Gastrocnemius medialis (tissue), 4 donors: Measurements from ENCODE around the gene OPA3. TPM values are rescaled to one million over a fixed set of nuclear protein-coding genes. Genes with fewer than 3 reads are reported as not detected.

Experiments used
- ATAC-seq, 2 donors: fragments of 150-250 bp; one replicate each; pipeline ENCODE4 v1.9.1; 2016
- DNase-seq, 2 donors: peaks; one replicate each; pipeline ENCODE4 v3.0.0-alpha.2; 2019
- H3K27ac ChIP-seq, 4 donors: fragments of 200-600 bp; sonication (generic); 1 replicate in 1 of 4; 2 replicates in 3 of 4; pipeline ENCODE4 v1.5.1; 2016 to 2018; ENCODE audit warnings: mild to moderate bottlenecking in 2 of 4, moderate library complexity in 1 of 4
- H3K27me3 ChIP-seq, 3 donors: fragments of 200-600 bp; sonication (generic) in 2 of 3; 1 replicate in 1 of 3; 2 replicates in 2 of 3; pipeline versions ENCODE4 v1.5.1 to v1.6.0; 2016 to 2019; ENCODE audit warnings: mild to moderate bottlenecking in 1 of 3, moderate library complexity in 1 of 3
- H3K36me3 ChIP-seq, 2 donors: fragments of 200-600 bp; sonication (generic) in 1 of 2; one replicate each; pipeline ENCODE4 v1.5.1; 2017 to 2018
- H3K4me1 ChIP-seq, 2 donors: fragments of 200-600 bp; sonication (generic) in 1 of 2; one replicate each; pipeline ENCODE4 v1.5.1; 2016 to 2017; ENCODE audit warnings: mild to moderate bottlenecking in 2 of 2
- H3K4me3 ChIP-seq, 4 donors: fragments of 200-600 bp; sonication (generic) in 3 of 4; 1 replicate in 1 of 4; 2 replicates in 3 of 4; pipeline ENCODE4 v1.5.1; 2016 to 2019; ENCODE audit warnings: mild to moderate bottlenecking in 2 of 4
- H3K9me3 ChIP-seq, 3 donors: fragments of 200-600 bp; sonication (generic) in 2 of 3; 1 replicate in 1 of 3; 2 replicates in 2 of 3; pipeline ENCODE4 v1.5.1; 2016 to 2019
- POLR2A ChIP-seq, 2 donors: fragments of 450-650 bp; IDR thresholded peaks; one replicate each; pipeline ENCODE4 v1.6.1; 2017; ENCODE audit warnings: antibody characterized with exemption in 2 of 2, mild to moderate bottlenecking in 2 of 2, moderate library complexity in 2 of 2
- in situ Hi-C, 4 donors: fragments of 200-750 bp; cut with MboI; loops; one replicate each; pipeline versions ENCODE4 v1.15.0 to v1.8.0; 2017; ENCODE audit warnings: low sequenced_read_pairs in 4 of 4
- intact Hi-C: fragments of 100-400 bp; cut with DNase I; formaldehyde crosslinking; loops from one replicate; pipeline ENCODE4 v1.15.1; 2023; ENCODE audit warnings: low total_unique reads
- total RNA-seq, 4 donors: library from RNA; depleted of rRNA; stranded (reverse); fragments of >200 nt; gene quantifications; one replicate each; pipeline versions ENCODE4 v1.1.0 to v1.2.3, GENCODE V29; 2016
- TF ChIP-seq, protein P1 (sequence below), 5 experiments: fragments of 450-650 bp in 3 of 5; fragments of 200-600 bp in 2 of 5; sonication (generic) in 2 of 5; IDR thresholded peaks in 4 of 5; conservative IDR thresholded peaks in 1 of 5; 1 replicate in 4 of 5; 2 replicates in 1 of 5; pipeline ENCODE4 v1.5.1; 2016 to 2019; ENCODE audit warnings: antibody characterized with exemption in 5 of 5, mild to moderate bottlenecking in 3 of 5, moderate library complexity in 3 of 5

Gene OPA3
- total RNA-seq, 4 donors from 2014 or later = 14.8 to 32.5 (median 20.3) TPM

DNA sequence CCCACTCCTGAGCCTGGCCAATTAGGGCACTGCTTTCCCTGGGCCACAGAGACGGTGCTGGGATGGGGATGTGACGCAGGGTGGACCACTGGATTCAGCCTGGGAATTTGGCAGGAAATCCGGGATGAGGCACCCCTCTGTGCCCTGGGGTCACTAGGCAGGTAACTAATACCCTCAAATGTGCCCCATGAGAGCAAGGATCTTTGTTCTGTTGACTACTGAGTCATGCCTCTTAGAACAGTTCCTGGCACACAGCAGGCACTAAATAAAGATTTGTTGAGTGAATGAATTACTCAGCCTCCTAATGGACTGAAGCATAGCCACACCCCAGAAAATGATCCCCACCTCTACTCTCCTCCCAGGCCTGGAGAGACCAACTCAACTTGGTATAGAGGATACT, 15.9 kb downstream of the OPA3 start:
- H3K4me3 ChIP-seq = no peak overlapping the region
- peak in 1 of 2 donors; percentile 30 for TF ChIP-seq POLR2A (IDR thresholded peaks at IDR 0.05)
- TF ChIP-seq, protein P1, sequence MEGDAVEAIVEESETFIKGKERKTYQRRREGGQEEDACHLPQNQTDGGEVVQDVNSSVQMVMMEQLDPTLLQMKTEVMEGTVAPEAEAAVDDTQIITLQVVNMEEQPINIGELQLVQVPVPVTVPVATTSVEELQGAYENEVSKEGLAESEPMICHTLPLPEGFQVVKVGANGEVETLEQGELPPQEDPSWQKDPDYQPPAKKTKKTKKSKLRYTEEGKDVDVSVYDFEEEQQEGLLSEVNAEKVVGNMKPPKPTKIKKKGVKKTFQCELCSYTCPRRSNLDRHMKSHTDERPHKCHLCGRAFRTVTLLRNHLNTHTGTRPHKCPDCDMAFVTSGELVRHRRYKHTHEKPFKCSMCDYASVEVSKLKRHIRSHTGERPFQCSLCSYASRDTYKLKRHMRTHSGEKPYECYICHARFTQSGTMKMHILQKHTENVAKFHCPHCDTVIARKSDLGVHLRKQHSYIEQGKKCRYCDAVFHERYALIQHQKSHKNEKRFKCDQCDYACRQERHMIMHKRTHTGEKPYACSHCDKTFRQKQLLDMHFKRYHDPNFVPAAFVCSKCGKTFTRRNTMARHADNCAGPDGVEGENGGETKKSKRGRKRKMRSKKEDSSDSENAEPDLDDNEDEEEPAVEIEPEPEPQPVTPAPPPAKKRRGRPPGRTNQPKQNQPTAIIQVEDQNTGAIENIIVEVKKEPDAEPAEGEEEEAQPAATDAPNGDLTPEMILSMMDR (IDR thresholded peaks at IDR 0.05 in 4 of 5, conservative IDR thresholded peaks at IDR 0.05 in 1 of 5) = no peak
- H3K36me3 ChIP-seq = no peaks in the 10 kb centered on the region
- H3K4me1 ChIP-seq = peaks cover 32 to 37% of the 10 kb centered on the region in 2 donors
- in situ Hi-C loops = no loop called here
- peak overlapping the region; percentile 84 to 93 (median 86) for H3K27ac ChIP-seq
- H3K9me3 ChIP-seq = no peaks in the 10 kb centered on the region
- intact Hi-C loops = no loop called here
- no peaks in the 10 kb centered on the region for H3K27me3 ChIP-seq
- DNase-seq = peak; percentile 69
- ATAC-seq = peak; percentile 95 to 96

GRCh38 chr19:45567609-45568008, 17.0 kb downstream of the OPA3 start:
- in situ Hi-C loops = no loop called here
- ATAC-seq = no peak
- peak in 1 of 2 donors; percentile 34 for TF ChIP-seq POLR2A (IDR thresholded peaks at IDR 0.05)
- TF ChIP-seq, protein P1 (IDR thresholded peaks at IDR 0.05 in 4 of 5, conservative IDR thresholded peaks at IDR 0.05 in 1 of 5) = no peak
- DNase-seq = no peak
- H3K9me3 ChIP-seq = no peaks in the 10 kb centered on the region
- intact Hi-C loops = no loop called here
- H3K27me3 ChIP-seq = no peaks in the 10 kb centered on the region
- H3K4me3 ChIP-seq = no peak overlapping the region
- peaks cover 32 to 36% of the 10 kb centered on the region in 2 donors for H3K4me1 ChIP-seq
- peak overlapping the region; percentile 84 to 93 (median 86) for H3K27ac ChIP-seq
- H3K36me3 ChIP-seq = no peaks in the 10 kb centered on the region

GRCh38 chr19:45564131-45564780, 20.3 kb downstream of the OPA3 start:
- intact Hi-C loops (no loop called here), in situ Hi-C loops (no loop called here)
- H3K27ac ChIP-seq = no peak overlapping the region
- H3K27me3 ChIP-seq = no peaks in the 10 kb centered on the region
- H3K4me1 ChIP-seq = peaks cover 21 to 23% of the 10 kb centered on the region in 2 donors
- no peak for TF ChIP-seq POLR2A (IDR thresholded peaks at IDR 0.05)
- TF ChIP-seq, protein P1 (IDR thresholded peaks at IDR 0.05 in 4 of 5, conservative IDR thresholded peaks at IDR 0.05 in 1 of 5) = no peak
- H3K4me3 ChIP-seq = no peak overlapping the region
- no peaks in the 10 kb centered on the region for H3K36me3 ChIP-seq
- no peaks in the 10 kb centered on the region for H3K9me3 ChIP-seq
- ATAC-seq = no peak
- no peak for DNase-seq

DNA sequence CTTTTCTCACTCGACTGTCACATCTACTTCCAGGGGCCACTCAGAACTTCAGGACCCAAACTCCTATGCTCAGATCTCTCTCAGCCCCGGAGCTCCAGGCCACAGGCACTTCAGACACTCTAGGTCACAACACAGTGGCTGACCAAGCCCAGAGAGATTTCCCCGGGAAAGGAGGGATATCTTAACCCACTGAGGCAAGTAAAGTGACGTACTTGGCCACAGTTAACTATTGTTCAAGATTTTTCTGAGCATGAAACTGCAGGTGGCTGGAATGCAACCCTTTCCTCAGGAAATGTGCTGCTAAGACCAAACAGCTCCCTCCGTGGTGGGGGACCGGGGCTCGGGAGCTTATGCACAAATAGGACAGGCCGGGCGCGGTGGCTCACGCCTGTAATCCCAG, 23.9 kb downstream of the OPA3 start:
- intact Hi-C loops = no loop called here
- H3K4me1 ChIP-seq = peaks cover 0 to 12% of the 10 kb centered on the region in 2 donors

More for the DNA sequence above, 23.9 kb downstream of the OPA3 start:
- DNase-seq (no peak), ATAC-seq (no peak)
- Histone ChIP-seq H3K4me3 (no peak overlapping the region), H3K27me3 (no peaks in the 10 kb centered on the region), H3K9me3 (no peaks in the 10 kb centered on the region), H3K27ac (no peak overlapping the region), H3K36me3 (no peaks in the 10 kb centered on the region)
- in situ Hi-C loops = no loop called here
- no peak for TF ChIP-seq POLR2A (IDR thresholded peaks at IDR 0.05)
- TF ChIP-seq, protein P1 (IDR thresholded peaks at IDR 0.05 in 4 of 5, conservative IDR thresholded peaks at IDR 0.05 in 1 of 5) = no peak
